WERI-Rb-1 (cell line): ENCODE results near the gene TRIM52.
"Not testable (repeated sequence)": the region's sequence is repeated elsewhere in the genome, so short reads cannot be mapped to it uniquely, and the experiment has no call there.

ENCODE experiments used
- DNase-seq: peaks from one replicate; pipeline ENCODE4 v3.0.0-alpha.2; 2020
- H3K27ac ChIP-seq: fragments of 250-450 bp; sonication (Bioruptor Pico); 2 replicates; pipeline ENCODE4 v1.5.1; 2020; ENCODE audit warnings: mild to moderate bottlenecking, moderate library complexity
- H3K27me3 ChIP-seq: fragments of 250-450 bp; sonication (Bioruptor Pico); 2 replicates; pipeline ENCODE4 v1.5.1; 2021; ENCODE audit warnings: mild to moderate bottlenecking, low read depth, moderate library complexity; ENCODE audit not compliant: insufficient read depth, severe bottlenecking
- H3K36me3 ChIP-seq: fragments of 250-450 bp; sonication (Bioruptor Pico); 2 replicates; pipeline ENCODE4 v1.5.1; 2020; ENCODE audit warnings: mild to moderate bottlenecking, moderate library complexity
- H3K4me3 ChIP-seq: 2 replicates; pipeline ENCODE4 v1.5.1; 2011; ENCODE audit warnings: low read depth, mild to moderate bottlenecking, control low read depth, low read length
- H3K9me3 ChIP-seq: fragments of 250-450 bp; sonication (Bioruptor Pico); 2 replicates; pipeline ENCODE4 v1.5.1; 2021; ENCODE audit warnings: mild to moderate bottlenecking, moderate library complexity; ENCODE audit not compliant: severe bottlenecking
- CTCF ChIP-seq: IDR thresholded peaks from 2 replicates; pipeline ENCODE4 v1.5.1; 2011; ENCODE audit warnings: low read depth, mild to moderate bottlenecking, control low read depth, inconsistent platforms, low read length

Gene TRIM52

GRCh38 chr5:181212934-181213333 is 48.0 kb downstream of the TRIM52 start:
- Histone ChIP-seq H3K27me3 (no peaks in the 10 kb centered on the region), H3K36me3 (no peaks in the 10 kb centered on the region), H3K9me3 (no peaks in the 10 kb centered on the region), H3K27ac (no peak overlapping the region), H3K4me3 (no peak overlapping the region)
- DNase-seq: no peak
- TF ChIP-seq CTCF: no peak

- Histone ChIP-seq H3K4me3 (no peak overlapping the region), H3K9me3 (no peaks in the 10 kb centered on the region)
These were observed 48.9 kb downstream of the TRIM52 start for GRCh38 chr5:181212080-181212479.

GRCh38 chr5:181211208-181211607 is 49.7 kb downstream of the TRIM52 start:
- Histone ChIP-seq H3K27ac (no peak overlapping the region), H3K4me3 (no peak overlapping the region), H3K9me3 (no peaks in the 10 kb centered on the region), H3K36me3 (no peaks in the 10 kb centered on the region), H3K27me3 (no peaks in the 10 kb centered on the region)
- TF ChIP-seq CTCF: no peak
- DNase-seq: no peak

More at GRCh38 chr5:181212080-181212479, 48.9 kb downstream of the TRIM52 start:
- Histone ChIP-seq H3K36me3 (no peaks in the 10 kb centered on the region), H3K27me3 (no peaks in the 10 kb centered on the region), H3K27ac (no peak overlapping the region)
- TF ChIP-seq CTCF: no peak
- no peak for DNase-seq

- not testable (repeated sequence) for H3K27me3 ChIP-seq, H3K9me3 ChIP-seq, H3K27ac ChIP-seq, H3K36me3 ChIP-seq, DNase-seq, H3K4me3 ChIP-seq
These were observed 50.2 kb downstream of the TRIM52 start for GRCh38 chr5:181210698-181211097.

GRCh38 chr5:181210148-181210547 is 50.8 kb downstream of the TRIM52 start:
- not testable (repeated sequence) for H3K36me3 ChIP-seq, H3K27ac ChIP-seq, DNase-seq, H3K27me3 ChIP-seq, H3K9me3 ChIP-seq, H3K4me3 ChIP-seq

GRCh38 chr5:181209006-181209405 is 51.9 kb downstream of the TRIM52 start:
- not testable (repeated sequence) for H3K9me3 ChIP-seq, H3K27ac ChIP-seq, H3K36me3 ChIP-seq, DNase-seq, H3K27me3 ChIP-seq, H3K4me3 ChIP-seq

- Histone ChIP-seq H3K36me3 (no peaks in the 10 kb centered on the region), H3K9me3 (no peaks in the 10 kb centered on the region), H3K27me3 (peaks cover 15% of the 10 kb centered on the region), H3K4me3 (peak overlapping the region; percentile 69), H3K27ac (no peak overlapping the region)
- DNase-seq: no peak
- no peak for TF ChIP-seq CTCF
These were observed 53.0 kb downstream of the TRIM52 start for GRCh38 chr5:181207960-181208253.
